Measurements from ENCODE around the gene ZBTB40.

The ZBTB40 gene

GRCh38 chr1:22566161-22566560 is 114.5 kb downstream of the ZBTB40 start:
- DNase-seq: no peak

DNA sequence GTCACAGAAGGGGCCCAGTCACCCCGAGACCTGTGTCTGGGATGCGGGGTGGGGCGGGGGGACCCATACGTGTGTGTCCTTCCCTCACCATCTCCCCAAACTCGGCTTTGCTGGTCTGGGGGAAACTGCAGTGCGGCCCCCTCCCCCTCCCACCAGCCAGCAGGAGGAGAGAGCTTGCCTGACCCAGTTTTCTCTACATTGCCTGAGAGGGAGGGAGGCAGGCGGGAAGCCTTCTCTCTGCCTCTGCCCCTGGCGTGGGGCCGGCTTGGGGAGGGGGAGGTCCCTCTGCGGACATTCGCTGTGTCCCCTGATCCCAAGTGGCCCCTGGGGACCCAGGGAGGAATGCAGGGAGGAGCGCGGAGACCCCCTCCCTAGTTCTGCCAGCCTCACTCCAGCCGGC is 115.5 kb downstream of the ZBTB40 start:
- DNase-seq: no peak

DNA sequence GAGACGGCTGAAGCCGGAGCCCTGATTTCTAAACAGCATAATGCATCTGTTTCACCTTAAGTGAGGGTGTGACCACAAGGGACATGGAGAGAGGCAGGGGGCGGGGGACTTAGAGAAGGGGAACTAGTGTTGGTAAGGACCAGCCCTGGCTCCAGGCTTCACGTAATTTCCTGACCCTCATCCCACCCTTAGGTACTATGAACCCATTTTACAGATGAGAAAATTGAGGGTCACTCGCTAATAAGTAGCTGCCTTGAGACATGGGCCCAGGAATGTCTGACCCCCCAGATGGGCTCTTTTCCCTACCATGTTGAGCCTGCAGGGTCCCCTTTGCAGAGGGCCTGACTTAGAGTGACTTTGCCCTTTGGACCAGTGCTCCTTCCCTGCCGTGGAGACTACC is 116.3 kb downstream of the ZBTB40 start:
- no peak for DNase-seq

DNA sequence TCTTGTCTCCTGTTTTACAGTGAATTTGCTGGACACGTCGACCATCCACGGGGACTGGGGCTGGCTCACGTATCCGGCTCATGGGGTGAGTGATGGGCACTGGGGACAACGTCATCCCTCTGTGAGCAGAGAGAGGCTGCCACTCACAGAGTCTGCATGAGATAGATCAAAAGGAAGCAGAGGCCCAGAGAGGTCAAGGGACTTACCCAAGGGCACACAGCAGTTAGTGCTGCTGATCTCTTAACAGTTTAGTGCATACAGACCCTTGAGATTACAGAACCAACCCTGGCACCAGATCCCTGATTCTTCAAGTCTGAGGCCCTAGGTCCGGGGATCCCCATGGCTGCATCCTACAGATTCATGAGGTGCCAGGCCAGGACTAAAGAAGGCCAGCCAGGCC is 117.6 kb downstream of the ZBTB40 start:
- DNase-seq: no peak

- DNase-seq: no peak
Measured at GRCh38 chr1:22570140-22570909, 118.7 kb downstream of the ZBTB40 start.

DNA sequence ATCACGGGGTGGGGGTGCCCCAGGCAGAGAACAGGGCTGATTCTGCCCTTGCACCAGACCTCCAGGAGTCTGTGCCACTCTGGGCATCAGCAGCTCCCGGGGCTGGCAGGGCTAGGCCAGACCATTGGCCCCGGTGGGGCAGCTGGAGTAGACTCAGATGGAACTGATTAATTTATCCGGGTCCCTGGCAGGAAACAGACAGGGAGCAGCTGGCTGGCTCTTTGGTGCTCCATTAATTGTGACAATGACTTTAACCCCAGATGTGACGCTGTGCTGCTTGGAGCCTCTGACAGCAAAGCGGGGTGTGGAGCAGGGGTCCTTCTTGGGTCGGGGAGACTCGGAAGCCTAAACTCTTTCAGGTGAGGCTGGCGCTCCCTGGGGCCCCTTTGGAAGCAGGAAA is 121.2 kb downstream of the ZBTB40 start:
- no peak for DNase-seq

DNA sequence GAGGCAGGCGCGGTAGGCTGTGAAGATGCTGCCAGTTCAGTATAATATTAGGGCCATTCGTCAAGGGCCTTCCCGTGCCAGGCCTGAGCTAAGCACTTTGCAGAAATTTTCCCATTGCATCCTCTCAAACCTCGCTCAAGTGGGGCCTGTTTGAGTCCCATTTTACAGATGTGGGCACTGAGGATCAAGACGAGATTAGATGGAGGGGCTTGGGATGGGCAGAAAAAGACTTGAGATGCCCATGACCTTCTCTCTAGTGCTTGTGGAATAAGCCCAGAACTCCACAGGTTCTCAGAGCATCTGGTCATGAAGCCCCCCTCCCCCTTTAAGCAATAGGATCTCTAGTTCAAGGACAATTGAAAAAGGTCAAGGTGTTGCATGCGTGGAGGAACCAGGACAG is 121.6 kb downstream of the ZBTB40 start:
- DNase-seq: no peak

DNA sequence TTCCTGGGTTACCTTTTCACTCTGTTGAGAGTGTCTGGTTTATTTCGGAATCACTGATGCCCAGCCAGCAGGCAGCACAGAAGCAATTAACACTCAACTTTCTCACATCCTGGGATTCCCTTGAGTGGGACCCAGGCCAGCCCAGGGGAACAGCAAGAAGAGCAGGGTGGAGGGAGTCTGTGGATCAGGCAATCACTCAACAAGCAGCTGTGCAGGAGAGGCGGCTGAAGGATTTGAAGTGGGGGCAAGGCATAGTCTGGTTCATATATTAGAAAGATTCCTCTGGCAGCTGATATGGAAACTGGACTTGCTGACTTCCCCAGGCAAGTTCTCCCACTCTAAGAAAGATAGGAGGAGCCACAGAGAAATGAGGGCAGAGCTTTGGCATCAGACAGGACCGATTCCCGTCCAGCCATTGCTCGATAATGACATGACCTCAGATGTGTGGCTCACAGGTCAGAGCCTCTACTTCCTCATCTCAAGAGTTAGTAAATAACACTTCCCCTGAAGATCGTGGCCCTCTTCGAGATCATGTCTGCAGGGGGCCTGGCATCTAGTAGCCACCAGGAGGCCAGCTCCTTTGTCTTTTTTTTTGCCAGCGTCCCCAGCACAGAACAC is 124.0 kb downstream of the ZBTB40 start:
- no peak for DNase-seq

GRCh38 chr1:22576150-22576544 is 124.5 kb downstream of the ZBTB40 start:
- no peak for DNase-seq

GRCh38 chr1:22576617-22577016 is 125.0 kb downstream of the ZBTB40 start:
- DNase-seq: no peak

GRCh38 chr1:22578732-22579361 is 127.2 kb downstream of the ZBTB40 start:
- no peak for DNase-seq

DNA sequence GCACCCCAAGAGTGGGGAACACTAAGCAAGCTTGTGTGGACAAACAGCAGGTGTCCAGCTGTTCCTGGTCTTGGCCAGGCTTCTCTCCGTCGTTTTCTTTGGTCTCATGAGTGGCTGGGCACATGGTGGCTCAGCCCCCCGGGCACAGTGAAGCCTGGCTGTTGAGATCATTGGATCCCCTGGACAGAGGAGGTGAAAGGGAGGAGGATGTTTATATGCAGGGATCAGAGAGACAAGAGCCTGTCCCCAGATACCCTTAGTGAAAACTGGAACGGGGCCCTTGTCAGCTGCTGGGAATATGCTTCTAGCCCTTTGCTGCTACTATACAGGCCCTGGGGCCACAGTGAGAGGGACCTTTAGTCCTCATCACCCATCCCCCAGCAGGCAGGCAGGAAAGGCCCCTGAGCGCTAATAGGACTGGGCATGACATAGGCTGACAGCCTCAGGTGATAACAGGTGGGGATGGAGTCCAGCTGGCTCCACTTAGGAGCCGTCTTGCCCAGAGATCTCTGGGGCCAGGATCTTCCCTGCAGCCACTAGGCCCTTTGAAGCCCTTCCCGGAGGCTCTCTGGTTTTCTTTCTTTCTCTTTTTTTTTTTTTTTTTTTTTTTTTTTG is 128.0 kb downstream of the ZBTB40 start:
- DNase-seq: no peak
